Ovary (tissue), 9 donors: ENCODE results near the gene CITED4. TPM values are rescaled to one million over a fixed set of nuclear protein-coding genes. Genes with fewer than 3 reads are reported as not detected.

Experiments
- DNase-seq, 5 donors: peaks; one replicate each; pipeline ENCODE4 v3.0.0-alpha.2; 2019 to 2020
- H3K27ac ChIP-seq, 2 donors: fragments of 200-600 bp; one replicate each; pipeline versions ENCODE4 v1.5.1 to v1.8.0; 2019 to 2022
- H3K27me3 ChIP-seq: fragments of 200-600 bp; one replicate; pipeline ENCODE4 v1.8.0; 2022
- H3K36me3 ChIP-seq: fragments of 200-600 bp; sonication (generic); one replicate; pipeline ENCODE4 v1.5.1; 2019
- H3K4me1 ChIP-seq: one replicate; pipeline ENCODE4 v1.8.1; 2013; ENCODE audit warnings: mild to moderate bottlenecking, moderate library complexity; ENCODE audit not compliant: insufficient read depth
- H3K4me3 ChIP-seq: fragments of 200-600 bp; sonication (generic); one replicate; pipeline ENCODE4 v1.5.1; 2017
- H3K9me3 ChIP-seq, 2 donors: fragments of 200-600 bp in 1 of 2; sonication (generic) in 1 of 2; one replicate each; pipeline versions ENCODE4 v1.5.1 to v1.8.1; 2013 to 2019; ENCODE audit warnings: mild to moderate bottlenecking in 1 of 2, moderate library complexity in 1 of 2
- CTCF ChIP-seq, 3 donors: fragments of 450-650 bp in 2 of 3; fragments of 200-600 bp in 1 of 3; IDR thresholded peaks; one replicate each; pipeline versions ENCODE4 v1.5.1 to v1.8.0; 2016 to 2022; ENCODE audit warnings: antibody characterized with exemption in 3 of 3, mild to moderate bottlenecking in 1 of 3
- EP300 ChIP-seq: sonication (generic); formaldehyde crosslinking; IDR thresholded peaks from one replicate; pipeline ENCODE4 v1.6.1; 2017; ENCODE audit warnings: antibody characterized with exemption
- POLR2A ChIP-seq: fragments of 450-650 bp; IDR thresholded peaks from one replicate; pipeline ENCODE4 v1.6.1; 2017; ENCODE audit warnings: antibody characterized with exemption, mild to moderate bottlenecking, moderate library complexity
- WGBS, 3 donors: extraction: QIAGEN DNeasy Blood & Tissue Kit in 1 of 3; methylation state at CpG; one replicate each; pipeline versions ENCODE4 v1.1.5 to v1.1.7; 2013 to 2017; 5-methylcytosine and 5-hydroxymethylcytosine counted together
- intact Hi-C, 4 donors: fragments of 100-400 bp; cut with DNase I; formaldehyde crosslinking; loops; one replicate each; pipeline versions ENCODE4 v1.11.0 to v1.15.1; 2022 to 2023
- polyA plus RNA-seq, 2 donors: library from polyadenylated mRNA; stranded (reverse); fragments of 200-250 nt in 1 of 2; fragments of 350-450 nt in 1 of 2; fragmentation: Illumina TruSeq in 1 of 2; extraction: RNeasy Lipid Tissue Mini Kit (QIAGEN cat#74804) in 1 of 2; gene quantifications; one replicate each; pipeline ENCODE4 v1.2.3, GENCODE V29; 2013 to 2014
- total RNA-seq, 7 donors: library from RNA; depleted of rRNA in 2 of 7; stranded (reverse); fragments of >200 nt in 2 of 7; fragmentation: NEBNext Ultra II Directional in 3 of 7; extraction: Animal tissue kit (Norgen Biotek cat#: 25700) in 3 of 7; gene quantifications; one replicate each; pipeline versions ENCODE4 v1.1.0 to v1.2.4, GENCODE V29; 2016 to 2023
- donor health status: DM: no; HTN: no; CAD: no; lungs with moderate emphysema.
- donor health status: DM: no; HTN: no; CAD: no.
- donor health status: Bipolar disorder and iron deficiency.
- donor health status: DM: yes; HTN: yes; CAD: no.
- donor health status: DM: no; HTN: no; CAD: no.
- donor health status: DM: yes; HTN: yes; CAD: no.

CITED4 gene
- total and polyA plus RNA-seq, 9 donors = 0.75 to 149 (median 24.2) TPM

GRCh38 chr1:40886318-40887011, 24.3 kb upstream of the CITED4 start:
- WGBS, 3 donors = 70 to 78% (median 77%) methylated on average over 7 of the region's 7 CpGs
- Histone ChIP-seq H3K36me3 (no peaks in the 10 kb centered on the region), H3K27me3 (no peaks in the 10 kb centered on the region), H3K27ac (no peak overlapping the region), H3K4me3 (no peak overlapping the region), H3K4me1 (peaks cover 1% of the 10 kb centered on the region), H3K9me3 (no peaks in the 10 kb centered on the region)
- TF ChIP-seq POLR2A = no peak
- no peak for TF ChIP-seq CTCF (IDR thresholded peaks at IDR 0.05)
- no peak for TF ChIP-seq EP300
- intact Hi-C loops = no loop called here
- no peak for DNase-seq

- intact Hi-C loops = no loop called here
Measured at GRCh38 chr1:40884055-40884795, 22.1 kb upstream of the CITED4 start.

GRCh38 chr1:40880813-40881549, 18.8 kb upstream of the CITED4 start:
- H3K4me3 ChIP-seq = no peak overlapping the region
- TF ChIP-seq CTCF (IDR thresholded peaks at IDR 0.05) (no peak), POLR2A (no peak), EP300 (no peak)
- no peaks in the 10 kb centered on the region for H3K36me3 ChIP-seq
- peaks cover 1% of the 10 kb centered on the region for H3K4me1 ChIP-seq
- H3K27me3 ChIP-seq = no peaks in the 10 kb centered on the region
- H3K27ac ChIP-seq = no peak overlapping the region
- no peaks in the 10 kb centered on the region for H3K9me3 ChIP-seq
- WGBS, 3 donors = 76 to 93% (median 81%) methylated on average over 6 of the region's 6 CpGs
- DNase-seq = no peak
- intact Hi-C loops = no loop called here

More at GRCh38 chr1:40884055-40884795, 22.1 kb upstream of the CITED4 start:
- Histone ChIP-seq H3K36me3 (no peaks in the 10 kb centered on the region), H3K27me3 (no peaks in the 10 kb centered on the region), H3K4me3 (peak overlapping the region; percentile 10), H3K9me3 (no peaks in the 10 kb centered on the region), H3K27ac (no peak overlapping the region), H3K4me1 (peaks cover 1% of the 10 kb centered on the region)
- no peak for DNase-seq
- WGBS, 3 donors = 15 to 25% (median 16%) methylated on average over 45 to 73 of the region's 73 CpGs
- TF ChIP-seq POLR2A = no peak

GRCh38 chr1:40879482-40880175, 17.5 kb upstream of the CITED4 start:
- H3K4me3 ChIP-seq = no peak overlapping the region
- intact Hi-C loops = no loop called here
- no peaks in the 10 kb centered on the region for H3K36me3 ChIP-seq
- H3K4me1 ChIP-seq = peaks cover 1% of the 10 kb centered on the region
- WGBS, 3 donors = 82 to 85% (median 83%) methylated on average over 11 of the region's 11 CpGs
- TF ChIP-seq EP300 (no peak), CTCF (IDR thresholded peaks at IDR 0.05) (no peak), POLR2A (no peak)
- no peaks in the 10 kb centered on the region for H3K9me3 ChIP-seq
- H3K27me3 ChIP-seq = no peaks in the 10 kb centered on the region
- H3K27ac ChIP-seq = no peak overlapping the region
- DNase-seq = no peak
